GM21360 (cell line): ENCODE measurements around the gene ANP32E.

Experiments
- ATAC-seq: cut with Tn5 transposase; IDR thresholded peaks from one replicate; pipeline ENCODE4 v1.9.1; 2021; ENCODE audit warnings: mild to moderate bottlenecking, moderate library complexity; ENCODE audit not compliant: unreplicated experiment

The ANP32E gene

GRCh38 chr1:150173141-150173585, 62.7 kb downstream of the ANP32E start:
- ATAC-seq: no peak

- no peak for ATAC-seq
Measured at GRCh38 chr1:150171801-150172200, 64.1 kb downstream of the ANP32E start.

- no peak for ATAC-seq
Measured at GRCh38 chr1:150168960-150169601, 66.8 kb downstream of the ANP32E start.
